Peyer's patch (tissue), 4 donors: ENCODE results near the gene LY6G6D.

Experiments used
- CTCF ChIP-seq, 6 experiments: fragments of 450-650 bp in 4 of 6; fragments of 200-600 bp in 2 of 6; sonication (generic) in 1 of 6; IDR thresholded peaks; one replicate each; pipeline ENCODE4 v1.5.1; 2017 to 2019; ENCODE audit warnings: antibody characterized with exemption in 6 of 6, mild to moderate bottlenecking in 3 of 6, moderate library complexity in 1 of 6
- POLR2A ChIP-seq, 2 donors: fragments of 450-650 bp; IDR thresholded peaks; one replicate each; pipeline ENCODE4 v1.5.1; 2017; ENCODE audit warnings: antibody characterized with exemption in 2 of 2, mild to moderate bottlenecking in 2 of 2, moderate library complexity in 2 of 2

GRCh38 chr6:31719001-31719400 lies 3.9 kb downstream of the LY6G6D start:
- TF ChIP-seq POLR2A (IDR thresholded peaks at IDR 0.05) = no peak
- TF ChIP-seq CTCF (IDR thresholded peaks at IDR 0.05) = no peak
